PC-9 (cell line): ENCODE data around the gene ABLIM1. TPM values are rescaled to one million over a fixed set of nuclear protein-coding genes. Genes with fewer than 3 reads are reported as not detected.
A peak's percentile ranks its signal among the peaks of the same experiment; 100 is the strongest.

Source experiments
- BruUV-seq: library from RNA; stranded (reverse); fragments of 400-500 nt; replicated peaks from 2 replicates; lab custom pipeline; 2021; lab: Mats Ljungman, UMichigan
- CTCF ChIA-PET: fragments of 300-600 bp; sonication (Branson Sonifier 250); formaldehyde crosslinking; loops from one replicate; lab custom pipeline; 2022; ENCODE audit warnings: antibody characterized with exemption; lab: Charles Lee
- POLR2A ChIA-PET: fragments of 300-600 bp; sonication (Branson Sonifier 250); formaldehyde crosslinking; loops from one replicate; lab custom pipeline; 2022; ENCODE audit warnings: antibody characterized with exemption; ENCODE audit not compliant: unreplicated experiment; lab: Charles Lee
- DNase-seq, 2 experiments: peaks; one replicate each; pipeline versions ENCODE4 v3.0.0 to v3.0.0-alpha.2; 2015 to 2022; ENCODE audit warnings: mixed read lengths in 1 of 2
- H2AFZ ChIP-seq: fragments of 200-600 bp; sonication (generic); 2 replicates; pipeline ENCODE4 v1.8.1; 2017; ENCODE audit warnings: antibody characterized with exemption
- H3F3A ChIP-seq: fragments of 200-600 bp; sonication (generic); 2 replicates; pipeline ENCODE4 v1.8.1; 2017; ENCODE audit warnings: antibody characterized with exemption, mild to moderate bottlenecking, low read depth; ENCODE audit not compliant: insufficient read depth
- H3K27ac ChIP-seq: fragments of 200-600 bp; sonication (generic); 2 replicates; pipeline ENCODE4 v1.6.1; 2016; ENCODE audit warnings: mixed run types
- H3K27me3 ChIP-seq: fragments of 200-600 bp; sonication (generic); 2 replicates; pipeline ENCODE4 v1.6.1; 2016; ENCODE audit warnings: low read depth, mixed run types; ENCODE audit not compliant: insufficient read depth
- H3K36me3 ChIP-seq: fragments of 200-600 bp; sonication (generic); 2 replicates; pipeline ENCODE4 v1.6.1; 2016; ENCODE audit warnings: low read depth, mixed run types
- H3K4me1 ChIP-seq: fragments of 200-600 bp; sonication (generic); replicated peaks from 2 replicates; pipeline ENCODE4 v1.6.1; 2016; ENCODE audit warnings: mixed run types; ENCODE audit not compliant: insufficient read depth
- H3K4me2 ChIP-seq: fragments of 200-600 bp; sonication (generic); 2 replicates; pipeline ENCODE4 v1.6.1; 2017; ENCODE audit warnings: mixed run types
- H3K4me3 ChIP-seq: fragments of 200-600 bp; sonication (generic); 2 replicates; pipeline ENCODE4 v1.6.1; 2016; ENCODE audit warnings: mixed run types
- H3K79me2 ChIP-seq: fragments of 200-600 bp; sonication (generic); 2 replicates; pipeline ENCODE4 v1.6.1; 2017; ENCODE audit warnings: low read depth, mixed run types
- H3K9me2 ChIP-seq: fragments of 200-600 bp; sonication (generic); 2 replicates; pipeline ENCODE4 v1.8.1; 2017; ENCODE audit warnings: mild to moderate bottlenecking; ENCODE audit not compliant: insufficient read depth
- H3K9me3 ChIP-seq: fragments of 200-600 bp; sonication (generic); 2 replicates; pipeline ENCODE4 v1.8.1; 2016; ENCODE audit warnings: low read depth; ENCODE audit not compliant: insufficient read depth
- H4K20me1 ChIP-seq: fragments of 200-600 bp; sonication (generic); 2 replicates; pipeline ENCODE4 v1.8.1; 2017; ENCODE audit not compliant: insufficient read depth
- EZH2 ChIP-seq: fragments of 200-600 bp; sonication (generic); IDR thresholded peaks from 2 replicates; pipeline ENCODE4 v1.8.0; 2017; ENCODE audit warnings: antibody characterized with exemption, low read depth
- intact Hi-C: fragments of 100-400 bp; cut with micrococcal nuclease; formaldehyde crosslinking; loops from one replicate; pipeline ENCODE4 v1.10.0; 2022; ENCODE audit not compliant: unreplicated experiment
- total RNA-seq: library from RNA; stranded (reverse); gene quantifications from 2 replicates; pipeline ENCODE4 v1.2.3, GENCODE V29; 2021
- TF ChIP-seq, protein P1 (sequence below): fragments of 200-600 bp; sonication (generic); conservative IDR thresholded peaks from 2 replicates; pipeline ENCODE4 v1.6.1; 2017; ENCODE audit warnings: mixed run types, antibody characterized with exemption, mild to moderate bottlenecking, moderate library complexity

The ABLIM1 gene
- total RNA-seq, 1 experiment from 2014 or later = 68.7 TPM

DNA sequence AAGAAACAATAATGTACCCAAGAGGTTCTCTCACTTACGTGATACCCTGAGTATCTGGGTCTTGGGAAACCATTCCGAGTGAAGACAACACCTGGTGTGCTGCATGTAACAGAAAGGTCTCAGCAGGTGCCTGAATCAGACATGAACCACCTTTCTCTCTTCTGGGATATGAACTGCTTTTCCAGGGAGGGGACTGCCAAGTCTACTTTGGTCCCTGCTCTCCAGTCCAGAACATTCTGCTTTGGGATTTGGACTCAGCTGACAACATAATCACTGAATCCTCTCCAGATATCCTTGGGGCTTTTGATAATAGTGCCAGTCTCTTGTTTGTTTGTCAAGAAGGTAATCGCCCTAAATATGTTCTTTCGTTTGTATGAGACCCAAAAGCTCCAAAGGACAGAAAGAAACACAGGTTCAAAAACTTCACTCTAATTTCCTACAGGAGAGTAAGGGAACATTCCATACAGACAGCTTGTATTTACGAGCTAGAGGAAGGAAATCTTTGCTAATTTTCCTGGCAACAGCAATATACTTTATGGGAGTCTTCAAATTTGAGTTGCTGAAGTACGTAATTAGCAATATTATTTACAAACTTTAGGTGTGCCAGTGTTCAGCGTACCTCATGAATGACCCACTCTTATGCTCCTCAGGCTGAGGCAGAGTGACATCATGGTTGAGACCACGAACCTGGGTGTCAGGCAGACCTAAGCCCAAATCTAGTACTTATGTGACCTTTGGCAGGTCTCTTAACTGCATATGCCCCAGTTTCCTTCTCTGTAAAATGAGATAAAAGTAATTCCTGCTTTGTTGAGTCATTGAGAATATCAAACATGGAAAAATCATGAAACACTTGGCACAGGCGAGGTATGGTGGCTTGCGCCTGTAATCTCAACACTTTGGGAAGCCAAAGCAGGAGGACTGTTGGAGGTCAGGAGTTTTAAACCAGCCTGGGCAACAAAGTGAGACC is 5.4 kb downstream of the ABLIM1 start:
- POLR2A ChIA-PET = no interaction called here
- Histone ChIP-seq H3K4me2 (no peak overlapping the region), H3K79me2 (no peaks in the 10 kb centered on the region), H3K4me3 (no peak overlapping the region), H3K27me3 (no peaks in the 10 kb centered on the region), H3K9me2 (no peaks in the 10 kb centered on the region), H3K4me1 (peaks cover 53% of the 10 kb centered on the region), H3K36me3 (no peaks in the 10 kb centered on the region), H3K9me3 (no peaks in the 10 kb centered on the region), H3F3A (peaks cover 10% of the 10 kb centered on the region; the same call in 1 of the 2 replicates), H4K20me1 (no peaks in the 10 kb centered on the region), H3K27ac (no peak overlapping the region), H2AFZ (no peak overlapping the region)
- DNase-seq = no peak
- intact Hi-C loops = no loop called here
- CTCF ChIA-PET = no interaction called here
- no peak for TF ChIP-seq EZH2
- TF ChIP-seq, protein P1, sequence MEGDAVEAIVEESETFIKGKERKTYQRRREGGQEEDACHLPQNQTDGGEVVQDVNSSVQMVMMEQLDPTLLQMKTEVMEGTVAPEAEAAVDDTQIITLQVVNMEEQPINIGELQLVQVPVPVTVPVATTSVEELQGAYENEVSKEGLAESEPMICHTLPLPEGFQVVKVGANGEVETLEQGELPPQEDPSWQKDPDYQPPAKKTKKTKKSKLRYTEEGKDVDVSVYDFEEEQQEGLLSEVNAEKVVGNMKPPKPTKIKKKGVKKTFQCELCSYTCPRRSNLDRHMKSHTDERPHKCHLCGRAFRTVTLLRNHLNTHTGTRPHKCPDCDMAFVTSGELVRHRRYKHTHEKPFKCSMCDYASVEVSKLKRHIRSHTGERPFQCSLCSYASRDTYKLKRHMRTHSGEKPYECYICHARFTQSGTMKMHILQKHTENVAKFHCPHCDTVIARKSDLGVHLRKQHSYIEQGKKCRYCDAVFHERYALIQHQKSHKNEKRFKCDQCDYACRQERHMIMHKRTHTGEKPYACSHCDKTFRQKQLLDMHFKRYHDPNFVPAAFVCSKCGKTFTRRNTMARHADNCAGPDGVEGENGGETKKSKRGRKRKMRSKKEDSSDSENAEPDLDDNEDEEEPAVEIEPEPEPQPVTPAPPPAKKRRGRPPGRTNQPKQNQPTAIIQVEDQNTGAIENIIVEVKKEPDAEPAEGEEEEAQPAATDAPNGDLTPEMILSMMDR = no peak
- BruUV-seq = no TSS peak

DNA sequence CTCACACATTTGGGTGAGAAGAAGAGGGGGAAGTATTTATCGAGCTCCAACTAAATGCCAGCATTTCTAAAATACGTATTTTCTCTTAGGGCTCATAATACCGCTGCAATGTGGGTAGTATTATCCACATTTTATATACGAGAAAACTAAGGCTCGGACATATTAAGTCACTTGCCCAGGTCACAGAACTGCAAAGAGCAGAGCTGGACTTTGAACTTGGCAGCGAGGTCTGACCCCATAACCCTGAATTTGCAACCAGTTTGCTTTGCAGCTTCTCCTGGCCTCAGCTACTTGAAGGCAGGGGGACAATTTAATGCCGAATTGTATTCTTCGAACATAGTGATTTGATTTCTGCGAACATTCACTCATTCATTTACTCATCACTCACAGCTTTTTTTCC is 7.2 kb downstream of the ABLIM1 start:
- POLR2A ChIA-PET = interaction anchor here (0.7 kb wide), 1 partner anchor 9 kb away, joined by 9 read pairs; no protein-coding TSS in a partner anchor

DNA sequence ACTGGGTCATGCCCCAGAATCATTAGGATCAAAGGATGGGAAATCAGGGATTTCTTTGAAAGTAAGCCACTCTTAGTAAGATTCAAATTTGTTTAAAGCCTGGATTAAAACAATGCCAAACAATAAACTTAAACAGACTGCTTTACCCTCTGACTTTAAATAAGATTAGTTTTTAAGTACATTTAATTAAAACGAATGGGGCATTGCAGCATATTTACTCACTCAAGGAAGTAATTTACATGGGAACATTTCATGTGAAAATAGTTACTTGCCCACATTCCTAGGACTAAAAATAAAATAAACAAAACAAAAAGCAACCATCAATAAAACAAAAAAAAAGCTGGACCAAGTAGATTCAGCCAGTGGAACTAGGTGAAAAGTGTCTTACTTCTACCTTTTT is 7.8 kb downstream of the ABLIM1 start:
- no peak for TF ChIP-seq EZH2
- TF ChIP-seq, protein P1 = no peak
- Histone ChIP-seq H3K9me3 (no peaks in the 10 kb centered on the region), H3K9me2 (no peaks in the 10 kb centered on the region), H3K36me3 (no peaks in the 10 kb centered on the region), H3K4me1 (peaks cover 54% of the 10 kb centered on the region), H3K27ac (peak overlapping the region; percentile 75), H4K20me1 (no peaks in the 10 kb centered on the region), H3F3A (peaks cover 10% of the 10 kb centered on the region; the same call in 1 of the 2 replicates), H3K27me3 (no peaks in the 10 kb centered on the region), H3K4me2 (peak overlapping the region; percentile 63), H3K79me2 (no peaks in the 10 kb centered on the region), H2AFZ (no peak overlapping the region), H3K4me3 (no peak overlapping the region)
- POLR2A ChIA-PET = interaction anchor here (0.7 kb wide), 1 partner anchor 9 kb away, joined by 9 read pairs; no protein-coding TSS in a partner anchor
- BruUV-seq = no TSS peak
- intact Hi-C loops = no loop called here
- peak in 1 of 2 experiments; percentile 80 for DNase-seq
- CTCF ChIA-PET = no interaction called here

More for the DNA sequence above, 7.2 kb downstream of the ABLIM1 start:
- peaks cover 10% of the 10 kb centered on the region; the same call in 1 of the 2 replicates for H3F3A ChIP-seq
- no peak for TF ChIP-seq EZH2
- TF ChIP-seq, protein P1 = no peak
- no peaks in the 10 kb centered on the region for H4K20me1 ChIP-seq
- no peak overlapping the region for H2AFZ ChIP-seq
- DNase-seq = no peak
- H3K27me3 ChIP-seq = no peaks in the 10 kb centered on the region
- no TSS peak for BruUV-seq
- no peaks in the 10 kb centered on the region for H3K79me2 ChIP-seq
- no peaks in the 10 kb centered on the region for H3K9me2 ChIP-seq
- intact Hi-C loops = no loop called here
- CTCF ChIA-PET = no interaction called here
- peak overlapping the region; percentile 75; the same call in 1 of the 2 replicates for H3K27ac ChIP-seq
- no peaks in the 10 kb centered on the region for H3K9me3 ChIP-seq
- H3K4me3 ChIP-seq = no peak overlapping the region
- no peaks in the 10 kb centered on the region for H3K36me3 ChIP-seq
- peak overlapping the region; percentile 63 for H3K4me2 ChIP-seq
- H3K4me1 ChIP-seq = peaks cover 60% of the 10 kb centered on the region
